ENCODE measurements around the gene ATP8B3. TPM values are rescaled to one million over a fixed set of nuclear protein-coding genes. Genes with fewer than 3 reads are reported as not detected.
A peak's percentile ranks its signal among the peaks of the same experiment; 100 is the strongest.

ATP8B3 gene
- total and polyA plus RNA-seq, 9 of the 15 experiments (the other 6 are each of a cell fraction or from before 2014, with no cell fraction given), result 1.2 to 12.3 (median 3.8) TPM

DNA sequence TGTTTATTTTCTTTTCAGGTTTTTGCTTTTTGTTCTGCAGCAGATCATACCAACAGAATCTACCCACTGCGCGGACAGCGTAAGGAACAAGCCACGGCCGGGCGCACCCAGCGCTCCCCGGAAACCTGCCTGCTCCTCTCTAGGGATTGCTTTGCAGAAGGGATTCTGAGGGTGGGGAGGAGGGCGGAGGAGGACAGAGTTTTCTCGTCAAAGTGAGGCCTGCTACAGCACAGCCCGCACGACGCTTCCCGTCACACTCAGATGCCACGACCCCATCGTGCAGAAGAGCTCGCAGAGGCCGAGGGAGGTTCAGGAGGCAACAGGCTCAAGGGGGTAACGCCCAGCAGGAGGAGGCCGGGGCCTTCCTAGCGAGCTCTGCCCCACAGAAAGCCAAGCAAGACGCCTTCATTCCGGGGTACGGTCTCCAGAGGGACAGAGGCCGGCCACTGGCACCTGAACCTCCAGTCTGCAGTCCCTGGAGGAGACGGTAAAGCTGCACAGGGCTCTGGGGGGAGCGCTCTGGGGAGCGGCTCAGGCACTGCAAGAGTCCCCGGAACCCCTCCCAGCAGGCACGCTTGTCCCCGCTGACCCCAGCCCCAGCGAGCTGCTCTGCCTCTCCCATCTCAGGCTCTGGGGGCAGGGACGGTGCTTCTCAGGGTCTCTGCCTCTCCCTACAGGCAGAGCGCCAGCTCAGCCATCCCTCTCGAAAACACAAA is 29.3 kb upstream of the ATP8B3 start (continued):
- TF ChIP-seq, protein P1, sequence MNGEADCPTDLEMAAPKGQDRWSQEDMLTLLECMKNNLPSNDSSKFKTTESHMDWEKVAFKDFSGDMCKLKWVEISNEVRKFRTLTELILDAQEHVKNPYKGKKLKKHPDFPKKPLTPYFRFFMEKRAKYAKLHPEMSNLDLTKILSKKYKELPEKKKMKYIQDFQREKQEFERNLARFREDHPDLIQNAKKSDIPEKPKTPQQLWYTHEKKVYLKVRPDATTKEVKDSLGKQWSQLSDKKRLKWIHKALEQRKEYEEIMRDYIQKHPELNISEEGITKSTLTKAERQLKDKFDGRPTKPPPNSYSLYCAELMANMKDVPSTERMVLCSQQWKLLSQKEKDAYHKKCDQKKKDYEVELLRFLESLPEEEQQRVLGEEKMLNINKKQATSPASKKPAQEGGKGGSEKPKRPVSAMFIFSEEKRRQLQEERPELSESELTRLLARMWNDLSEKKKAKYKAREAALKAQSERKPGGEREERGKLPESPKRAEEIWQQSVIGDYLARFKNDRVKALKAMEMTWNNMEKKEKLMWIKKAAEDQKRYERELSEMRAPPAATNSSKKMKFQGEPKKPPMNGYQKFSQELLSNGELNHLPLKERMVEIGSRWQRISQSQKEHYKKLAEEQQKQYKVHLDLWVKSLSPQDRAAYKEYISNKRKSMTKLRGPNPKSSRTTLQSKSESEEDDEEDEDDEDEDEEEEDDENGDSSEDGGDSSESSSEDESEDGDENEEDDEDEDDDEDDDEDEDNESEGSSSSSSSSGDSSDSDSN (IDR thresholded peaks at IDR 0.05; ENCODE audit: borderline replicate concordance in 1 of 2, low read depth in 2 of 2, low read length in 2 of 2), result 0 out of 4 replicates have a peak, but pooled peaks of 1 of the 2 experiments have one; percentile 43
- TF ChIP-seq HDAC3 (IDR thresholded peaks at IDR 0.05; ENCODE audit: borderline replicate concordance, partially characterized antibody), result no peak

DNA sequence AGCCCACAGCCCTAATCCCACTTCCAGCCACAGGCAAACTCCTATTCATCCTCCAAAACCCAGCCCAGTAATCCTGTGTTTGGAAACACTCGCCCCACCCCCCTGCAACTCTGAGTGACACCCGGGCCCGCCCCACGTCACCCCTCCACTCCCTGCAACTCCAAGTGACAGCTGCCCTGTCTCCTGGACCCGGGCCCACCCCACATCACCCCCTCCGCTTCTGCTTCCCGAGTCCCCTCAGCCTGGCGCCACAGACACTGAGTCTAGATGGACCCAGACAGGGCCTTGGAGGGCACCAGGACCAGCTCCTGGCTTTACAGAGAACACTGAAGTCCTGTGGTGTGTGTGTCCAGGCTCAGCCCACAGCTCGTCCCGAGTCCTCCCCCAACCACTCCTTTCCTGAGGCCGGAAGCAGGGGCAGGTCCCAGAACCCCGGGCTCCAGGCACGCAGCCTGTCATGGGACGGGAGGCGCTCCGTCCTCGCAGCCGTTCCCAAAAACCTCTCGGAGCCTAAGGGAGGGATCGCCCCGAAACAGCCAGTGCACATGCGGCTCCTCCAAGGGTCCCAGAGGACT is 28.6 kb upstream of the ATP8B3 start:
- ATAC-seq (peak; percentile 25), FAIRE-seq (no peak), DNase-seq (ENCODE audit: extremely low read depth in 1 of 4, low spot score in 3 of 4) (peak; percentile 54 to 65 (median 58))
- BruUV-seq (replicated peaks), result no TSS peak
- Histone ChIP-seq H3K9me1 (ENCODE audit: control insufficient read depth, insufficient read depth, low read length) (peaks cover 3% of the 10 kb centered on the region), H4K20me1 (replicated peaks; ENCODE audit: control insufficient read depth, insufficient read depth, low read length) (peaks cover 49% of the 10 kb centered on the region), H2AFZ (ENCODE audit: low read depth, low read length) (no peak overlapping the region), H3K4me3 (peak overlapping the region; percentile 20), H3K4me1 (replicated peaks in 1 of 2; ENCODE audit: control insufficient read depth in 2 of 2, insufficient read depth in 2 of 2, low read length in 2 of 2) (peaks cover 48 to 99% of the 10 kb centered on the region in 2 experiments), H3K27ac (ENCODE audit: extremely low read depth, low read depth, low read length) (peak overlapping the region; percentile 62; the same call in 2 of the 3 replicates), H3K4me2 (ENCODE audit: insufficient read depth, low read length) (peak overlapping the region; percentile 75), H3K79me2 (ENCODE audit: control insufficient read depth, insufficient read depth, low read length) (peaks cover 100% of the 10 kb centered on the region), H3K9ac (ENCODE audit: insufficient read depth in 1 of 2, low read depth in 2 of 2, low read length in 2 of 2) (peak overlapping the region; percentile 37 to 90; a peak in 3 of 4 replicates), H3K27me3 (ENCODE audit: control insufficient read depth in 2 of 2, insufficient read depth in 2 of 2, low read length in 2 of 2) (no peaks in the 10 kb centered on the region), H3K9me3 (replicated peaks; ENCODE audit: control insufficient read depth, insufficient read depth, low read depth, low read length) (no peaks in the 10 kb centered on the region), H3K36me3 (ENCODE audit: control insufficient read depth, insufficient read depth, low read length) (peaks cover 50% of the 10 kb centered on the region; the same call in 2 of the 3 replicates)
- intact Hi-C loops (cut with micrococcal nuclease), result no loop called here
- in situ Hi-C loops (cut with MboI), result no loop called here
- WGBS (ENCODE audit: insufficient coverage, low coverage, missing lambda C conversion rate), result 26% methylated on average over 21 of the region's 22 CpGs
- CTCF ChIA-PET (ENCODE audit: low intra/inter-chr PET ratio), result no interaction called here
- POLR2A ChIA-PET, result interaction anchor here (0.6 to 6.6 kb wide), 8 partner anchors 9 to 238 kb away, joined by 3 to 46 read pairs (median 4); no protein-coding TSS in a partner anchor
- TF ChIP-seq, protein P2, sequence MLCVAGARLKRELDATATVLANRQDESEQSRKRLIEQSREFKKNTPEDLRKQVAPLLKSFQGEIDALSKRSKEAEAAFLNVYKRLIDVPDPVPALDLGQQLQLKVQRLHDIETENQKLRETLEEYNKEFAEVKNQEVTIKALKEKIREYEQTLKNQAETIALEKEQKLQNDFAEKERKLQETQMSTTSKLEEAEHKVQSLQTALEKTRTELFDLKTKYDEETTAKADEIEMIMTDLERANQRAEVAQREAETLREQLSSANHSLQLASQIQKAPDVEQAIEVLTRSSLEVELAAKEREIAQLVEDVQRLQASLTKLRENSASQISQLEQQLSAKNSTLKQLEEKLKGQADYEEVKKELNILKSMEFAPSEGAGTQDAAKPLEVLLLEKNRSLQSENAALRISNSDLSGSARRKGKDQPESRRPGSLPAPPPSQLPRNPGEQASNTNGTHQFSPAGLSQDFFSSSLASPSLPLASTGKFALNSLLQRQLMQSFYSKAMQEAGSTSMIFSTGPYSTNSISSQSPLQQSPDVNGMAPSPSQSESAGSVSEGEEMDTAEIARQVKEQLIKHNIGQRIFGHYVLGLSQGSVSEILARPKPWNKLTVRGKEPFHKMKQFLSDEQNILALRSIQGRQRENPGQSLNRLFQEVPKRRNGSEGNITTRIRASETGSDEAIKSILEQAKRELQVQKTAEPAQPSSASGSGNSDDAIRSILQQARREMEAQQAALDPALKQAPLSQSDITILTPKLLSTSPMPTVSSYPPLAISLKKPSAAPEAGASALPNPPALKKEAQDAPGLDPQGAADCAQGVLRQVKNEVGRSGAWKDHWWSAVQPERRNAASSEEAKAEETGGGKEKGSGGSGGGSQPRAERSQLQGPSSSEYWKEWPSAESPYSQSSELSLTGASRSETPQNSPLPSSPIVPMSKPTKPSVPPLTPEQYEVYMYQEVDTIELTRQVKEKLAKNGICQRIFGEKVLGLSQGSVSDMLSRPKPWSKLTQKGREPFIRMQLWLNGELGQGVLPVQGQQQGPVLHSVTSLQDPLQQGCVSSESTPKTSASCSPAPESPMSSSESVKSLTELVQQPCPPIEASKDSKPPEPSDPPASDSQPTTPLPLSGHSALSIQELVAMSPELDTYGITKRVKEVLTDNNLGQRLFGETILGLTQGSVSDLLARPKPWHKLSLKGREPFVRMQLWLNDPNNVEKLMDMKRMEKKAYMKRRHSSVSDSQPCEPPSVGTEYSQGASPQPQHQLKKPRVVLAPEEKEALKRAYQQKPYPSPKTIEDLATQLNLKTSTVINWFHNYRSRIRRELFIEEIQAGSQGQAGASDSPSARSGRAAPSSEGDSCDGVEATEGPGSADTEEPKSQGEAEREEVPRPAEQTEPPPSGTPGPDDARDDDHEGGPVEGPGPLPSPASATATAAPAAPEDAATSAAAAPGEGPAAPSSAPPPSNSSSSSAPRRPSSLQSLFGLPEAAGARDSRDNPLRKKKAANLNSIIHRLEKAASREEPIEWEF (CRISPR knock-in tag; IDR thresholded peaks at IDR 0.05), result no peak
- TF ChIP-seq ZNF354B (CRISPR knock-in tag; IDR thresholded peaks at IDR 0.05), result no peak
- no peak for TF ChIP-seq ZNF695 (CRISPR knock-in tag; IDR thresholded peaks at IDR 0.05)
- TF ChIP-seq HNRNPLL (IDR thresholded peaks at IDR 0.05; ENCODE audit: low read depth, low read length, poor library complexity, severe bottlenecking), result no peak
